Measurements from ENCODE around the gene FOCAD. TPM values are rescaled to one million over a fixed set of nuclear protein-coding genes. Genes with fewer than 3 reads are reported as not detected.

The FOCAD gene
- total RNA-seq, 1 experiment from 2014 or later, result 42.7 TPM

DNA sequence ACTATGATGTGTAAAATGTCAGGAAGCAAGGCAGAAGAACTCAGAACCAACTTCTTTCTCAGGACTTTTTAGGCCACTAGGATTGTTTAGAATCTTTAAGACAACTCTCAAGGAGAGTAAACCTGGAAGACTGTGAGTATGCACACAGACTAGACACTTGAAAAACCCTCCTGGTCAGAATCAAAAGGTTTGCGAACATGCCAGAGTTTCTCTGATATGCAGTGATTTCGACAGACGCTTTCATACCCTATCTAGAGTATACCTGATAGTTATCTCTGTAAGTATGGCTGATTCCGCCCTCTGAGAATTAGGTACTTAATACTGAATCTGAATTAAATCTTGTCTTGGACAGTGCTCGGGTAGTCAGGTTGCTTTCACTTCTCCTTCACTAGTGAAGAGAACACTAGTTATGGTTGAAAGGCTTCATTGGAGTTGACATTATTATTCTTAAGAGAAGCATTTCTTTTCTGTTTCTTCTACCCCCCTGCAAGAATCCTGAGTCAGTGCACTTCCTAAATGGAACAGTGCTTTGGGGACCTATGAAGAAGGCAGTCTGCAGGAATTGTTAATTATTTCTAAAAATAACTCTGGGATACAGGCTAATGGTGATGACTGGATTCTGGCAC is 189.3 kb downstream of the FOCAD start:
- intact Hi-C loops (cut with micrococcal nuclease; ENCODE audit: unreplicated experiment), result loop anchor here (10.0 kb wide), 1 partner anchor 249 kb away; the partner anchor contains the start of gene MLLT3
- Histone ChIP-seq H3K36me3 (ENCODE audit: insufficient read depth, low read length, poor library complexity, severe bottlenecking) (peaks cover 3% of the 10 kb centered on the region), H3K4me1 (ENCODE audit: insufficient read depth, low read length, poor library complexity, severe bottlenecking) (peaks cover 10% of the 10 kb centered on the region), H3K9me3 (ENCODE audit: low read depth, low read length, poor library complexity, severe bottlenecking) (no peaks in the 10 kb centered on the region), H3K27me3 (replicated peaks; ENCODE audit: insufficient read depth, low read depth, low read length, poor library complexity) (no peaks in the 10 kb centered on the region), H3K27ac (ENCODE audit: low read depth, low read length, poor library complexity, severe bottlenecking) (no peak overlapping the region), H3K4me3 (ENCODE audit: low read depth, low read length, poor library complexity, severe bottlenecking) (no peak overlapping the region)
- DNase-seq (ENCODE audit: low spot score), result no peak
- TF ChIP-seq EZH2 (IDR thresholded peaks at IDR 0.05; ENCODE audit: borderline replicate concordance, low read depth, low read length, poor library complexity, severe bottlenecking), result no peak
- BruUV-seq (replicated peaks), result no TSS peak
- ChIA-PET POLR2A (ENCODE audit: low non-redundant PET) (no interaction called here), CTCF (no interaction called here)

DNA sequence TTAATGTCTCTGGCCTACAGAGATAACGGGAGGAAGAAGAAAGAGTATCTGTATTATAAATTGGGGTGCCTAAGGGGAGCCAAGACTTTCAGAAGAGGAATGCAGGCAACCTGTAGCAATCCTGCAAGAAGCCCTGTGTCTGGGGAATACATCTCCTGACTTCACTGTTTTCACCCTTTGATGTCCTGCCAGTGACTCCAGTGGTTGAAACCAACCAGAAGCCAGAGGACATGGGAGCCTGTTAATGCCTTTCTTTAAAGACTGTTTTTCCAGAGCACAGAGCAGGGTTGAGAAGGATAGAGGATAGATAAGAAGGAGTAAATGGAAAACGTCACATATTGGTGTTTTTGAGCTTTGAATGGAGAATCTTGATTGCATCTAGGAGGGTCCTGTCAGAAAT is 196.2 kb downstream of the FOCAD start:
- no peak for DNase-seq (ENCODE audit: low spot score)
- Histone ChIP-seq H3K4me1 (ENCODE audit: insufficient read depth, low read length, poor library complexity, severe bottlenecking) (no peaks in the 10 kb centered on the region), H3K27me3 (replicated peaks; ENCODE audit: insufficient read depth, low read depth, low read length, poor library complexity) (no peaks in the 10 kb centered on the region), H3K9me3 (ENCODE audit: low read depth, low read length, poor library complexity, severe bottlenecking) (no peaks in the 10 kb centered on the region), H3K36me3 (ENCODE audit: insufficient read depth, low read length, poor library complexity, severe bottlenecking) (peaks cover 3% of the 10 kb centered on the region), H3K4me3 (ENCODE audit: low read depth, low read length, poor library complexity, severe bottlenecking) (no peak overlapping the region), H3K27ac (ENCODE audit: low read depth, low read length, poor library complexity, severe bottlenecking) (no peak overlapping the region)
- intact Hi-C loops (cut with micrococcal nuclease; ENCODE audit: unreplicated experiment), result no loop called here
- CTCF ChIA-PET, result no interaction called here
- no TSS peak for BruUV-seq (replicated peaks)
- TF ChIP-seq EZH2 (IDR thresholded peaks at IDR 0.05; ENCODE audit: borderline replicate concordance, low read depth, low read length, poor library complexity, severe bottlenecking), result no peak
- TF ChIP-seq, protein P1, sequence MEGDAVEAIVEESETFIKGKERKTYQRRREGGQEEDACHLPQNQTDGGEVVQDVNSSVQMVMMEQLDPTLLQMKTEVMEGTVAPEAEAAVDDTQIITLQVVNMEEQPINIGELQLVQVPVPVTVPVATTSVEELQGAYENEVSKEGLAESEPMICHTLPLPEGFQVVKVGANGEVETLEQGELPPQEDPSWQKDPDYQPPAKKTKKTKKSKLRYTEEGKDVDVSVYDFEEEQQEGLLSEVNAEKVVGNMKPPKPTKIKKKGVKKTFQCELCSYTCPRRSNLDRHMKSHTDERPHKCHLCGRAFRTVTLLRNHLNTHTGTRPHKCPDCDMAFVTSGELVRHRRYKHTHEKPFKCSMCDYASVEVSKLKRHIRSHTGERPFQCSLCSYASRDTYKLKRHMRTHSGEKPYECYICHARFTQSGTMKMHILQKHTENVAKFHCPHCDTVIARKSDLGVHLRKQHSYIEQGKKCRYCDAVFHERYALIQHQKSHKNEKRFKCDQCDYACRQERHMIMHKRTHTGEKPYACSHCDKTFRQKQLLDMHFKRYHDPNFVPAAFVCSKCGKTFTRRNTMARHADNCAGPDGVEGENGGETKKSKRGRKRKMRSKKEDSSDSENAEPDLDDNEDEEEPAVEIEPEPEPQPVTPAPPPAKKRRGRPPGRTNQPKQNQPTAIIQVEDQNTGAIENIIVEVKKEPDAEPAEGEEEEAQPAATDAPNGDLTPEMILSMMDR (conservative IDR thresholded peaks at IDR 0.05; ENCODE audit: low read depth, low read length), result no peak
- POLR2A ChIA-PET (ENCODE audit: low non-redundant PET), result no interaction called here

DNA sequence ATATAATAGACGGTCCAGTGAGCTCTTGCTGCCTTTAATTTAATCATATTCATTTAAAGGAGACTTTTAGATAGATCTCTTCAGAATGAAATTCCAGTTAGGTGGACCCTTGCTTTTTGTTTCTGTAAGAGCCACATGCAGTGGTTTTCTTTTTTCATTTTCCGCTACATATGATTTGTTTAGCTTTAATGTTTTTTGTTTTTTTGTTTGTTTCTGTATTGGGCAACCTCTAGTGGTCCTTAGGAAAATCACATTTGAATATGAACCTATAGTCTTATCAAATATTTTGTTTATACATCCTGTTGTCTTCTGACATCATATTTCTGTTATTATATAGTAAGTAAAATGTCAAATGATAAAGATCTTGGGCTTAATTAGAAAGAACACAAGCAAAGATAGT is 196.6 kb downstream of the FOCAD start:
- H3K27ac ChIP-seq (ENCODE audit: low read depth, low read length, poor library complexity, severe bottlenecking), result no peak overlapping the region
- no peaks in the 10 kb centered on the region for H3K27me3 ChIP-seq (replicated peaks; ENCODE audit: insufficient read depth, low read depth, low read length, poor library complexity)
- intact Hi-C loops (cut with micrococcal nuclease; ENCODE audit: unreplicated experiment), result no loop called here
- no peak for DNase-seq (ENCODE audit: low spot score)
- H3K9me3 ChIP-seq (ENCODE audit: low read depth, low read length, poor library complexity, severe bottlenecking), result no peaks in the 10 kb centered on the region
- peaks cover 7% of the 10 kb centered on the region for H3K36me3 ChIP-seq (ENCODE audit: insufficient read depth, low read length, poor library complexity, severe bottlenecking)
- ChIA-PET POLR2A (ENCODE audit: low non-redundant PET) (no interaction called here), CTCF (no interaction called here)
- no peak overlapping the region for H3K4me3 ChIP-seq (ENCODE audit: low read depth, low read length, poor library complexity, severe bottlenecking)
- TF ChIP-seq, protein P1 (conservative IDR thresholded peaks at IDR 0.05; ENCODE audit: low read depth, low read length), result no peak
- TF ChIP-seq EZH2 (IDR thresholded peaks at IDR 0.05; ENCODE audit: borderline replicate concordance, low read depth, low read length, poor library complexity, severe bottlenecking), result no peak
- H3K4me1 ChIP-seq (ENCODE audit: insufficient read depth, low read length, poor library complexity, severe bottlenecking), result no peaks in the 10 kb centered on the region
- BruUV-seq (replicated peaks), result no TSS peak
